DND-41 (cell line): ENCODE data around the gene ST6GALNAC5.

ENCODE experiments used
- ATAC-seq: fragments of 200-7000 bp; cut with Tn5 transposase; 3 replicates; pipeline ENCODE4 v1.9.1; 2021; ENCODE audit warnings: low read depth; ENCODE audit not compliant: insufficient read depth
- DNase-seq: peaks from one replicate; pipeline ENCODE4 v3.0.0-alpha.2; 2020
- H2AFZ ChIP-seq: 2 replicates; pipeline ENCODE4 v1.6.0; 2012; ENCODE audit warnings: low read depth, low read length
- H3K27ac ChIP-seq: 2 replicates; pipeline ENCODE4 v1.5.1; 2012; ENCODE audit warnings: low read length, inconsistent platforms
- H3K27me3 ChIP-seq: fragments of 200-600 bp; sonication (generic); 2 replicates; pipeline ENCODE4 v1.6.0; 2012; ENCODE audit warnings: low read length, mild to moderate bottlenecking, inconsistent platforms; ENCODE audit not compliant: insufficient read depth, poor library complexity
- H3K36me3 ChIP-seq: 2 replicates; pipeline ENCODE4 v1.5.1; 2012; ENCODE audit warnings: low read length, inconsistent platforms; ENCODE audit not compliant: insufficient read depth
- H3K4me1 ChIP-seq: 2 replicates; pipeline ENCODE4 v1.5.1; 2012; ENCODE audit warnings: mild to moderate bottlenecking, low read length; ENCODE audit not compliant: insufficient read depth
- H3K4me2 ChIP-seq: 2 replicates; pipeline ENCODE4 v1.6.0; 2012; ENCODE audit warnings: mild to moderate bottlenecking, moderate library complexity, low read length, inconsistent platforms; ENCODE audit not compliant: insufficient read depth
- H3K4me3 ChIP-seq, 2 experiments: fragments of 200-600 bp in 1 of 2; shearing (Covaris generic) in 1 of 2; 2 replicates each; pipeline ENCODE4 v1.5.1; 2012 to 2016; ENCODE audit warnings: inconsistent platforms in 2 of 2, low read length in 2 of 2, mild to moderate bottlenecking in 2 of 2, low read depth in 1 of 2, moderate library complexity in 1 of 2
- H3K79me2 ChIP-seq: 2 replicates; pipeline ENCODE4 v1.6.0; 2012; ENCODE audit warnings: low read length, inconsistent platforms; ENCODE audit not compliant: insufficient read depth
- H3K9ac ChIP-seq: 2 replicates; pipeline ENCODE4 v1.6.0; 2012; ENCODE audit warnings: low read depth, mild to moderate bottlenecking, inconsistent platforms, low read length, moderate library complexity
- H3K9me3 ChIP-seq: 2 replicates; pipeline ENCODE4 v1.5.1; 2012; ENCODE audit warnings: low read length, moderate library complexity, mild to moderate bottlenecking, inconsistent platforms; ENCODE audit not compliant: insufficient read depth, severe bottlenecking
- H4K20me1 ChIP-seq: 2 replicates; pipeline ENCODE4 v1.6.0; 2012; ENCODE audit warnings: low read length; ENCODE audit not compliant: insufficient read depth
- CTCF ChIP-seq: IDR thresholded peaks from 2 replicates; pipeline ENCODE4 v1.5.1; 2012; ENCODE audit warnings: borderline replicate concordance, low read length, moderate library complexity, mild to moderate bottlenecking; ENCODE audit not compliant: poor library complexity, severe bottlenecking; ENCODE audit errors: extremely low read depth
- EZH2 ChIP-seq: IDR thresholded peaks from 3 replicates; pipeline ENCODE4 v1.6.1; 2012; ENCODE audit warnings: borderline replicate concordance, low read depth, mild to moderate bottlenecking, moderate library complexity, low read length, inconsistent platforms; ENCODE audit not compliant: severe bottlenecking

Gene ST6GALNAC5

GRCh38 chr1:77047978-77048614, 180.8 kb downstream of the ST6GALNAC5 start:
- H3K79me2 ChIP-seq: no peaks in the 10 kb centered on the region
- TF ChIP-seq CTCF (no peak), EZH2 (no peak)
- H3K27ac ChIP-seq: peak overlapping the region; percentile 33; the same call in 1 of the 2 replicates
- DNase-seq: peak; percentile 16
- peak; percentile 92 for ATAC-seq
- H3K4me3 ChIP-seq: no peak overlapping the region
- H3K36me3 ChIP-seq: no peaks in the 10 kb centered on the region
- no peaks in the 10 kb centered on the region for H3K27me3 ChIP-seq
- peaks cover 21% of the 10 kb centered on the region for H3K4me1 ChIP-seq
- no peak overlapping the region for H2AFZ ChIP-seq
- H4K20me1 ChIP-seq: no peaks in the 10 kb centered on the region
- peak overlapping the region; percentile 32; the same call in 1 of the 2 replicates for H3K4me2 ChIP-seq
- H3K9me3 ChIP-seq: no peaks in the 10 kb centered on the region
- H3K9ac ChIP-seq: no peak overlapping the region

- Histone ChIP-seq H3K9ac (no peak overlapping the region), H3K79me2 (no peaks in the 10 kb centered on the region), H3K4me1 (peaks cover 21% of the 10 kb centered on the region), H3K4me3 (no peak overlapping the region), H3K36me3 (no peaks in the 10 kb centered on the region), H2AFZ (no peak overlapping the region), H3K27me3 (no peaks in the 10 kb centered on the region), H4K20me1 (no peaks in the 10 kb centered on the region), H3K4me2 (0 out of 2 replicates have a peak overlapping the region, but pooled peaks have one; percentile 32), H3K9me3 (no peaks in the 10 kb centered on the region), H3K27ac (no peak overlapping the region)
- no peak for DNase-seq
- TF ChIP-seq CTCF (no peak), EZH2 (no peak)
- ATAC-seq: no peak
Measured at GRCh38 chr1:77048615-77049005, 181.3 kb downstream of the ST6GALNAC5 start.

- TF ChIP-seq CTCF (no peak), EZH2 (no peak)
- Histone ChIP-seq H3K79me2 (no peaks in the 10 kb centered on the region), H3K36me3 (no peaks in the 10 kb centered on the region), H2AFZ (no peak overlapping the region), H3K9ac (no peak overlapping the region), H4K20me1 (no peaks in the 10 kb centered on the region), H3K27me3 (no peaks in the 10 kb centered on the region), H3K4me3 (no peak overlapping the region), H3K4me1 (peaks cover 21% of the 10 kb centered on the region), H3K4me2 (no peak overlapping the region), H3K9me3 (no peaks in the 10 kb centered on the region), H3K27ac (no peak overlapping the region)
- DNase-seq (no peak), ATAC-seq (no peak)
Measured at GRCh38 chr1:77051425-77051824, 184.1 kb downstream of the ST6GALNAC5 start.

- no peak for ATAC-seq
- no peak overlapping the region for H3K27ac ChIP-seq
Measured at GRCh38 chr1:77056525-77056924, 189.2 kb downstream of the ST6GALNAC5 start.

More at GRCh38 chr1:77056525-77056924, 189.2 kb downstream of the ST6GALNAC5 start:
- H3K9me3 ChIP-seq: no peaks in the 10 kb centered on the region
- H3K4me1 ChIP-seq: no peaks in the 10 kb centered on the region
- no peak overlapping the region for H3K4me2 ChIP-seq
- no peaks in the 10 kb centered on the region for H3K27me3 ChIP-seq
- no peak overlapping the region for H2AFZ ChIP-seq
- no peaks in the 10 kb centered on the region for H3K79me2 ChIP-seq
- H3K4me3 ChIP-seq: no peak overlapping the region
- no peak for DNase-seq
- no peaks in the 10 kb centered on the region for H3K36me3 ChIP-seq
- H3K9ac ChIP-seq: no peak overlapping the region
- H4K20me1 ChIP-seq: no peaks in the 10 kb centered on the region
- no peak for TF ChIP-seq CTCF
- TF ChIP-seq EZH2: no peak
